Measurements from ENCODE around the gene RIC1.

Gene RIC1

DNA sequence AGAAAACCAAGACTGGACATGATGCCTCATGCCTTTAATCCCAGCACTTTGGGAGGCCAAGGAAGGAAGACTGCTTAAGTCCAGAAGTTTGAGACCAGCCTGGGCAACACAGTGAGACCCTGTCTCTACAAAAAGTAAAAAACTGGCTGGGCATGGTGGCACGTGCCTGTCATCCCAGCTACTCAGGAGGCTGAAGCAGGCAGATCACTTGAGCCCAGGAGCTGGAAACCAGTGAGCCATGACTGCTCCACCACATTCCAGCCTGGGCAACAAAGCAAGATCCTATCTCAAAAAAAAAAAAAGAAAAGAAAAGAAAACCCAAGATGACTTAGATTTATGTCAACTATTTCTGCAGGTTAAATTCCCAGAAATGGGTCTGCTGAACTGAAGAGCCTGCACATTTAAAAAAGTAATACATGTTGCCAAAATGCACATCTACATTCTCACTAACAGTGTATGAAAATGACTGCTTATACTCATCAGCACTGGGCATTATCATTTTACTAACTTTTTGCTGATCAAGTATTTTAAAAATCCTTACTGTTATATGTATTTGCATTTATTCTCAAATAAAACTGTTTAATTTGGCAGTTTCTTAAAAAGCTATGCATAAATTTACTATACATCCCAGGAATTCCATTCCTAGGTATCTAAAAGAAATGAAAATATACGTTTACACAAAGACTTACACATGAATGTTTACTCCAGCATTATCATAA, 189.7 kb downstream of the RIC1 start:
- DNase-seq (ENCODE audit: insufficient read length, low spot score) (no peak), FAIRE-seq (no peak)

DNA sequence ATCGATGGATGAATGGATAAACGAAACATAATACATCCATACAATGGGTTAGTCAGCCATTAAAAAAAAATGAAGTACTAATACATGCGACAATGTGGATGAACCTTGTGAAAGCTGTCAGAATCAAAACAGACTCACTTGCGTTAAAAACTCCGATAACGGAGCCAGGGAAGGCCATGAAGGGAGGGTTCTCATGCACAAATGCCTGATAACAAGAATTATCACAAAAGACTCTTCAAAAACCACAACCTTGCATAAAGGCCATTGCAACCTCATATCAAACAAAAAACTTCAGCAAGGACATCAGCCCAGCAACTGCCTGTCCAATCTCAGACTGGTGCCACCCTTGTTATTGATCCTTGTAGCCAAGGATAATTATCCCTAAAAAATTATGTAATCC, 190.3 kb downstream of the RIC1 start:
- no peak for DNase-seq (ENCODE audit: insufficient read length, low spot score)
- no peak for FAIRE-seq

DNA sequence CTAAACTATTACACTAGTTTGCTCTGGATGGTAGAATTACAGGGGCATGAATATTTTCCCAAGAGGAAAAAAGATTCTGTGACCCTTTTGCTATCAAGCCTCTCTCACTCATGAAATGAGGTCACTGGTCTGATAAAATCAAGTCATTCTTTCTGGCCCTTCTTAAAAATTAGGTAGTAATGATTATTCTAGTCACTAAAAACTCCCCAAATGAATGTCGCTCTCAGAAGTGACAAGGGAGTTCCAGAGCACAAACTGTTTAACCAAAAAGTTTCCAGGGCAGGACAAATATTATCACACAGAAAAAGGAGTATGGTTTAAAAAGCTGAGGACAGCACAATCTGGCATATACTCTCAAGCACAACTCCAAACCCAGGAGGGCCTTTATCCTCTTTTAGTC, 191.5 kb downstream of the RIC1 start:
- DNase-seq (ENCODE audit: insufficient read length, low spot score): no peak
- no peak for FAIRE-seq

DNA sequence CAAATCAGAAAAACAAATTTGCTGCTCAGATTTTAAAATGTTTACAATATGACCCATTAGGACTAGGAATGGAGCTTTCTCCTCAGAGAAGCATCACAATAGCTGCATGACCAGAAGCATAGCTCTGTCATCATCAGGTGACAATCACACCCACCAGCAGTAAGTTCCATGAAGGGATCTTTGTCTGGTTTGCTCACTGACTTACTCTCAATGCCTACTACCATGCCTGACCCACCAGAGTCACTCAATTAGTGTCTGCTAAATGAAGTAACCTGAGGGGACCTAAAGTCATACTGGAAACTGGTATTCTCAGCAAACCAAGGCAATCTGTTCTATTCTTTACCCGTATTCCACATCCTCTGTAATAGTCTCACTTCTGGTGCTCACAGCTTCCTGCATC, 196.3 kb downstream of the RIC1 start:
- FAIRE-seq (no peak), DNase-seq (ENCODE audit: insufficient read length, low spot score) (no peak)

Data from HTR-8/SVneo (cell line).